Subcutaneous abdominal adipose tissue (tissue), 5 donors: ENCODE results near the gene OSTN.

ENCODE experiments used
- H3K27ac ChIP-seq: one replicate; pipeline ENCODE4 v1.7.0; 2013; ENCODE audit warnings: low read depth, mild to moderate bottlenecking, inconsistent platforms, low read length, moderate library complexity
- H3K27me3 ChIP-seq, 5 donors: one replicate each; pipeline ENCODE4 v1.7.0; 2013; ENCODE audit warnings: low read length in 5 of 5, inconsistent platforms in 1 of 5; ENCODE audit not compliant: control insufficient read depth in 5 of 5, insufficient read depth in 4 of 5
- H3K36me3 ChIP-seq, 5 donors: one replicate each; pipeline ENCODE4 v1.7.0; 2013; ENCODE audit warnings: low read length in 5 of 5; ENCODE audit not compliant: control insufficient read depth in 5 of 5, insufficient read depth in 5 of 5
- H3K4me1 ChIP-seq, 5 donors: one replicate each; pipeline ENCODE4 v1.7.0; 2013; ENCODE audit warnings: low read length in 5 of 5, mild to moderate bottlenecking in 3 of 5, moderate library complexity in 1 of 5; ENCODE audit not compliant: control insufficient read depth in 5 of 5, insufficient read depth in 5 of 5
- H3K4me3 ChIP-seq, 5 donors: one replicate each; pipeline ENCODE4 v1.7.0; 2013; ENCODE audit warnings: low read length in 5 of 5, low read depth in 1 of 5
- H3K9ac ChIP-seq, 5 donors: one replicate each; pipeline ENCODE4 v1.7.0; 2013; ENCODE audit warnings: low read length in 5 of 5, mild to moderate bottlenecking in 4 of 5, moderate library complexity in 3 of 5
- H3K9me3 ChIP-seq, 5 donors: one replicate each; pipeline ENCODE4 v1.7.0; 2013; ENCODE audit warnings: low read length in 5 of 5; ENCODE audit not compliant: control insufficient read depth in 5 of 5
- donor health status: healthy.
- donor health status: healthy.
- donor health status: healthy.
- donor health status: healthy.
- donor health status: healthy.

Gene OSTN, protein sequence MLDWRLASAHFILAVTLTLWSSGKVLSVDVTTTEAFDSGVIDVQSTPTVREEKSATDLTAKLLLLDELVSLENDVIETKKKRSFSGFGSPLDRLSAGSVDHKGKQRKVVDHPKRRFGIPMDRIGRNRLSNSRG

DNA sequence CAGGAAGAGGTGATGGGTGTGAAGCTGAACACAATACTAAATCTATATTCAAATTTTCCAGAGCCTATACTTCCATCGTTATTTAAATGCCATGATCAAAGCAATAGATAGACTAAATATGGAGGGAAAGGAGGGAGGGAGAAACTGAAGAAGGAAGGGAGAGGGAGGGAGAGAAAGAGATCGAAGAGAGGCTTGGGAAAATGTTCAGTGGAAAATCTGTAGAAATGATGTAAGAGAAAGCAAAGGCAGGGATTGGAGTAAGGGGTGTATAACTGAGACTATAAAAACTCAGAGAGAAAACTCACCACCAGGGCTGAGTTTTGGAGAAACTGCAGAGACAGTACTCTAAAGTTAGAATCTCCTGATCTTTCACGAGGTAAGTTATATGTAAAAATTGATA is at the start of gene OSTN:
Gene OSTN (plus strand): TSS at position 310 of the 400 bp plus-strand sequence. CDS start 13,292 bp downstream, outside the sequence.
- Histone ChIP-seq H3K4me1 (no peaks in the 10 kb centered on the region), H3K36me3 (no peaks in the 10 kb centered on the region), H3K27me3 (no peaks in the 10 kb centered on the region), H3K9ac (no peak within 1 kb of the TSS), H3K9me3 (no peaks in the 10 kb centered on the region), H3K4me3 (no peak within 1 kb of the TSS), H3K27ac (no peak within 1 kb of the TSS)

- no peak overlapping the region for H3K4me3 ChIP-seq
- H3K36me3 ChIP-seq = no peaks in the 10 kb centered on the region
- peaks cover 5 to 20% (median 17%) of the 10 kb centered on the region in 5 donors for H3K9me3 ChIP-seq
- no peaks in the 10 kb centered on the region for H3K4me1 ChIP-seq
- no peak overlapping the region for H3K27ac ChIP-seq
- no peak overlapping the region for H3K9ac ChIP-seq
- no peaks in the 10 kb centered on the region for H3K27me3 ChIP-seq
Observed at GRCh38 chr3:191151653-191152052, 47.4 kb upstream of the OSTN start.

DNA sequence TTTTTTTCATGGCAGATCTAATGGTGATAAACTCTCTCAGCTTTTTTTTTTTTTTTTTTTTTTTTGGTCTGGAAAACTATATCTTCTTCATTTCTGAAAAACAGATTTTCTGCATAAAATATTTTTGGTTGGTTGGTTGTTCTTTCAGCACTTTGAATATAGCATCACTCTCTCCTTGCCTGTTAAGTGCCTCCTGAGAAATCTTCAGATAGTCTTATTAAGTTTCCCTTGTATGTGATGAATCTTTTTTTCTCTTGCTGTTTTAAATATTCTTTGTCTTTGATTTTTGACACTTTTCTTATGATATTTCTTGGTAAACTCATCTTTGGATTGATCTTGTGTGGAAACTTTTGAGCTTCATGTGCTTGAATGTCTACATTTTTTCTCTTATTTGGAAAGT is 44.2 kb upstream of the OSTN start:
- Histone ChIP-seq H3K4me1 (no peaks in the 10 kb centered on the region), H3K27ac (no peak overlapping the region), H3K9ac (no peak overlapping the region), H3K36me3 (no peaks in the 10 kb centered on the region), H3K27me3 (no peaks in the 10 kb centered on the region), H3K4me3 (no peak overlapping the region), H3K9me3 (peaks cover 5 to 20% (median 19%) of the 10 kb centered on the region in 5 donors)

GRCh38 chr3:191158247-191158646 is 40.8 kb upstream of the OSTN start:
- H3K27ac ChIP-seq = no peak overlapping the region
- H3K4me3 ChIP-seq = no peak overlapping the region
- peaks cover 5 to 20% (median 19%) of the 10 kb centered on the region in 5 donors for H3K9me3 ChIP-seq
- H3K9ac ChIP-seq = no peak overlapping the region
- no peaks in the 10 kb centered on the region for H3K27me3 ChIP-seq
- no peaks in the 10 kb centered on the region for H3K4me1 ChIP-seq
- no peaks in the 10 kb centered on the region for H3K36me3 ChIP-seq

GRCh38 chr3:191158815-191159214 is 40.2 kb upstream of the OSTN start:
- Histone ChIP-seq H3K9me3 (peaks cover 5 to 19% (median 15%) of the 10 kb centered on the region in 5 donors), H3K9ac (no peak overlapping the region), H3K4me3 (no peak overlapping the region), H3K4me1 (no peaks in the 10 kb centered on the region), H3K27ac (no peak overlapping the region), H3K27me3 (no peaks in the 10 kb centered on the region), H3K36me3 (no peaks in the 10 kb centered on the region)

DNA sequence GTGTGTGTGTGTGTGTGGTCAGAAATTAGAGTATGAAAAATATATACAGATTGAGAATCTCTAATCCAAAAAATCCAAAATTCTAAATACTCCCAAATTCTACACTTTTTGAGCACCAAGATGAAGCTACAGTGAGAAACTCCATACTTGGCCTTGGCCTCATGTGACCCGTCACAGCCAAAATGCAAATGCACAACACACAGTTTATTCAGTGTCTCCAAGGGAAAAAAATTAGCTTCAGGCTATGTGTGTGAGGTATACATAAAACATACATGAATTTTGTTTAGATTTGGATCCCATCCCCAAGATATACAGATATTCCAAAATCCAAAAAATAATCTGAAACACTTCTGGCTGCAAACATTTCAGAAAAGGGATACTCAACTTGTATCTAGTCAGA is 33.2 kb upstream of the OSTN start:
- H3K27me3 ChIP-seq = no peaks in the 10 kb centered on the region
- H3K36me3 ChIP-seq = no peaks in the 10 kb centered on the region
- no peak overlapping the region for H3K4me3 ChIP-seq
- no peaks in the 10 kb centered on the region for H3K9me3 ChIP-seq
- H3K9ac ChIP-seq = no peak overlapping the region
- no peak overlapping the region for H3K27ac ChIP-seq
- no peaks in the 10 kb centered on the region for H3K4me1 ChIP-seq

- Histone ChIP-seq H3K9me3 (no peaks in the 10 kb centered on the region), H3K27me3 (no peaks in the 10 kb centered on the region), H3K4me1 (no peaks in the 10 kb centered on the region), H3K36me3 (no peaks in the 10 kb centered on the region), H3K4me3 (no peak overlapping the region), H3K27ac (no peak overlapping the region), H3K9ac (no peak overlapping the region)
Observed at GRCh38 chr3:191166368-191166767, 32.7 kb upstream of the OSTN start.

- H3K4me1 ChIP-seq = no peaks in the 10 kb centered on the region
- no peak overlapping the region for H3K27ac ChIP-seq
- H3K36me3 ChIP-seq = no peaks in the 10 kb centered on the region
Observed at GRCh38 chr3:191169566-191169965, 29.5 kb upstream of the OSTN start.

GRCh38 chr3:191170097-191170496 is 28.9 kb upstream of the OSTN start:
- H3K9me3 ChIP-seq = no peaks in the 10 kb centered on the region
- H3K4me3 ChIP-seq = no peak overlapping the region
- H3K4me1 ChIP-seq = no peaks in the 10 kb centered on the region
- no peak overlapping the region for H3K27ac ChIP-seq
- no peaks in the 10 kb centered on the region for H3K27me3 ChIP-seq
- no peaks in the 10 kb centered on the region for H3K36me3 ChIP-seq
- no peak overlapping the region for H3K9ac ChIP-seq

More at GRCh38 chr3:191169566-191169965, 29.5 kb upstream of the OSTN start:
- Histone ChIP-seq H3K9me3 (no peaks in the 10 kb centered on the region), H3K27me3 (no peaks in the 10 kb centered on the region), H3K9ac (no peak overlapping the region), H3K4me3 (no peak overlapping the region)

DNA sequence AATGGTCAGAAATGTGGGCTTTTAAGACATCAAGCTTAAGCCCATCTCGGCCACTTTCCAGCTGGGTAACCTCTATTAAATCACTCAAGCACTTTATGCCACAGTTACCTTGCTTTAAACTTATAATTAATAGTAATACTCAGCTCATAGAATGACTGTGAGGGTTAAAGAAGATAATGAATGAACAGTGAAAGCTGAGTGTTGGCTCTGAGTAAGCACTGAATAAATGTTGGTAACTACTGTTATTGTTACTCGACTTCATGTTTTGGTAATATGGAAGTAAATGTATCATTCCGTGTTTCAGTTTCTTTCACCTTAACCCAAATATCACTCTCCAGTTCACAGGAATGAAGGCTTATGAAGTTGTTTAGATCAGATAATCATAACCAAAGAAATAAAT is 23.9 kb upstream of the OSTN start:
- no peak overlapping the region for H3K4me3 ChIP-seq
- H3K27me3 ChIP-seq = no peaks in the 10 kb centered on the region
- no peak overlapping the region for H3K27ac ChIP-seq
- H3K9ac ChIP-seq = no peak overlapping the region
- no peaks in the 10 kb centered on the region for H3K36me3 ChIP-seq
- no peaks in the 10 kb centered on the region for H3K4me1 ChIP-seq
- no peaks in the 10 kb centered on the region for H3K9me3 ChIP-seq
